HG02885 (cell line): ENCODE results near the gene CDS2.
"Not testable (repeated sequence)": the region's sequence is repeated elsewhere in the genome, so short reads cannot be mapped to it uniquely, and the experiment has no call there.

Source experiments
- ATAC-seq: cut with Tn5 transposase; IDR thresholded peaks from one replicate; pipeline ENCODE4 v1.9.1; 2021; ENCODE audit warnings: mild to moderate bottlenecking; ENCODE audit not compliant: unreplicated experiment, poor library complexity

CDS2 gene

DNA sequence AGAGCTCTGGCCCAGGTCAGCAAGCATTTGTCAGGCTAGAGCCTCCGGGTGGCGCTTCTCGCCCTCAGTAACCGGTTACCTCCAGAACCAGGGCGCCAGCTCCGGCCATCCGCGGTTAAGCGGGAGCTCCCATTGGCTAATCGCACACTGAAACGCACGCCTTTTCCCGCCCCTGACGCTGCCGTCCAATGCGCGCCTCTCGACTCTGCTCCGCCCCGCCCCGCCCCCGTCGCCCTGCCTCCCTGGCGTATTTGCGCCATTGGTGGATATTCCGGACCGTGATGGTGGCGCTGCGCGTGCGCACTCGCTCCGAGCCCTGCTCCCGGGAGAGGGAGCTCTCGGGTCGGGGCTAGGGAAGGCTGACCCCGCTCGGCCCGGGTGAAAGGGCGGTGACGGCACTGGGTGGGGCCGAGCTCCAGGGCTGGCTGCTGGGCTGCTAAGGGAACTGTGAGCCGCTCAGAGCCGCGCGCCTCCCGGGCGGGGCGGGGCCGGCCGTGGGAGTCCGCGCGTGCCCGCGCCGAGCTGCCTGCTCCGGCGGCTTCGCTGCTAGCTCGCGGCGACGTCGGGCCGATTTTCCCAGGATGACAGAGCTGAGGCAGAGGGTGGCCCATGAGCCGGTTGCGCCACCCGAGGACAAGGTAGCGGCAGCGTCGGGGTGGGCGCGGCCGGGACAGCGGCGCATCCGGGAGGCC is at the start of gene CDS2:
TSS of gene CDS2 (plus strand) at position 497 of the 692 bp plus-strand sequence. CDS start at position 582, 85 bp downstream.
- peak; percentile 92 for ATAC-seq

DNA sequence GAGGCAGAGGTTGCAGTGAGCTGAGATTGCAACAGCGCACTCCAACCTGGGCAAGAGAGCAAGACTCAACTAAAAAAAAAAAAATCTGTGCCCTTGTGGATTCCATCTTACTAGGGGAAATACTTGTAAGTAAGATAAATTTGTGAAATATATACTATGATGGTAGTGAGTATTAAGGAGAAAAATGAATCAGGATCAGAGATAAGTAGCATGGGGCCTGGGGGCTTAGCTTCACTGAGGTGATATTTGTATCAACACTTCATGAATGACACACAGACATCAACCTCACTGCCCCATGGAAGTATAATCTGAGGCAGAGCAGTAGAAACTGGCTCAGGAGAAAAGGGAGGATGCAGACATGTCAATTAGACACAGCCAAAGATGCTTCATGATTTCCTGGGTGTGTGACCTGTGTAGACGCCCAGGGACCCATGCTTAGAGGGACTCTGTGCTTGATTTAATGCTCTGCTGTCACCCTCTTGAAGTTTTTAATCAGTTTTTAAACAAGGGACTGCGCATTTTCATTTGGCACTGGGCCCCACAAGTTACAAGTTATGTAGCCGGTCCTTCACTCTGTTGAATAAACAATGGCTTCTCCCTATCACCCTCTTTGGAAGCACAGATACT is 48.9 kb upstream of the CDS2 start:
- ATAC-seq: no peak

GRCh38 chr20:5078399-5078958 is 48.3 kb upstream of the CDS2 start:
- ATAC-seq: peak; percentile 97

DNA sequence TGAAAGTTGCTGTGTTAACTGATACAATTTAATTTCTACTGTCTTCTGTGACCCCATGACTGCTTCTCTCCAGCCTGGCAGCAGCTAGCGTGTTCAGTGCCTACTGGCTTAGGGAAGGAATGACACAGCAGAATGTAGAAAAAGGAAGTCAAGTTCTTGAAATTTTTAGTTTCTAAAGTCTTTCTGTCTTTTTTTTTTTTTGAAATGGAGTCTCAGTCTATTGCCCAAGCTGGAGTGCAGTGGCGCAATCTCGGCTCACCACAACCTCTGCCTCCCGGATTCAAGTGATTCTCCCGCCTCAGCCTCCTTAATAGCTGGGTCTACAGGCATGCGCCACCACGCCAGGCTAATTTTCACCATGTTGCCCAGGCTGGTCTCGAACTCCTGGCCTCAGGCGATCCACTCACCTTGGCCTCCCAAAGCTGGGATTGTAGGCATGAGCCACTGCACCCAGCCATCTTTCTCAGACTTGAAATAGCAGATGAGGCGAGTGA is 46.4 kb upstream of the CDS2 start:
- no peak for ATAC-seq

- ATAC-seq: no peak
Measured at GRCh38 chr20:5085380-5085779, 41.4 kb upstream of the CDS2 start.

- ATAC-seq: no peak
Measured at GRCh38 chr20:5088688-5089087, 38.1 kb upstream of the CDS2 start.

DNA sequence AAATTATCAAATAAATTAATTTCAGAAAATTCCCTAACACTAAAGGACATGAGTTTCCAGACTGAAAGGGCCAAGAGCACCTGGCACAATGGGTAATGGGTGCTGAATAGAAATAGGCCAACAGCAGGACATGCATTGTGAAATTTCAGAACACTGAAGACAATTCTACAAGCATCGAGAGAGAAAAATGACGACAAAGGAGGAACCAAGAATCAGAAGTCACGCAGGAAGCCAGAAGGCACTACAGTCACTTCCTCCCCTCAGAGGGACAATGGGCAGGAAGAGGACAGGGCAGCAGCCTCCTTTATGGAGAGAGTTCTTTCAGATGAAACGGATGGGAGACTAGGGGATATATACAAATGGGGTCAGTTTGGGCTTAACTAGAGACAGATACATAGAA is 36.6 kb upstream of the CDS2 start:
- ATAC-seq: peak; percentile 75

- ATAC-seq: no peak
Measured at GRCh38 chr20:5091902-5092301, 34.9 kb upstream of the CDS2 start.

- no peak for ATAC-seq
Measured at GRCh38 chr20:5092765-5093339, 34.0 kb upstream of the CDS2 start.

- ATAC-seq: no peak
Measured at GRCh38 chr20:5095454-5095853, 31.4 kb upstream of the CDS2 start.

- ATAC-seq: no peak
Measured at GRCh38 chr20:5095931-5096330, 30.9 kb upstream of the CDS2 start.

- ATAC-seq: no peak
Measured at GRCh38 chr20:5096463-5096862, 30.3 kb upstream of the CDS2 start.

DNA sequence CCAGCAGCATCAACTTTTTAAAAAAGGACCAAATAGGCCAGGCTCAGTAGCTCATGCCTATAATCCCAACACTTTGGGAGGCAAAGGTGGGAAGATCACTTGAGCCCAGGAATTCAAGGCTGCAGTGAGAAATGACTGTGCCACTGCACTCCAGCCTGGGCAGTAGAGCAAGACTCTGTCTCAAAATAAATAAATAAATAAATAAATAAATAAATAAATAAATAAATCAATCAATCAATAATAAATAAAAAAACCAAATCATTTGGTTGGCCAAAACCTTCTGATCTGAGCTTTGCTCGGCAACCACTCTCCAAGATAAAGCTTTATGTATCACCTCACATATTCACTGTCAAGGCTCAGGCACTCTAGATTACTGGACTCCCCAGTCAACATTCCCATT is 27.8 kb upstream of the CDS2 start:
- not testable (repeated sequence) for ATAC-seq

- ATAC-seq: not testable (repeated sequence)
Measured at GRCh38 chr20:5099909-5100308, 26.9 kb upstream of the CDS2 start.

GRCh38 chr20:5100684-5101347 is 26.0 kb upstream of the CDS2 start:
- no peak for ATAC-seq

GRCh38 chr20:5104479-5104878 is 22.3 kb upstream of the CDS2 start:
- ATAC-seq: no peak

DNA sequence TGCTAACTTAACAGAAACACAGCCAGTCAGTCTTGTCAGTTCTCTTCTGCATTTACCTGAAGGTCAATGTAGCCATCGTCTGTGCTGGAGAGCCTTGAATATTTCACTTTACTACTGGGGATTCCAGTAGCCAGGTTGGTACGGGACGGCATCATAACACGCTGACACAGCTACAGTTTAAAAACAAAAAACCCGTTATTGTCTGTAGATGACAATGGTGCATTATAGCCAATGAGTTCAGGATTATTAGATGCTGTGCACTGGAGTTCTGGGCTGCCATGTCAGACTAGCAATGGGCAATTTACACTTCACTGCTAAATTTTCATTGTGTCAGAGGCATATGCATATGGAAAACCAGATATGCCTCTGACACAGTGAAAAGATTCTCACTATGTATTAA is 17.5 kb upstream of the CDS2 start:
- ATAC-seq: no peak

DNA sequence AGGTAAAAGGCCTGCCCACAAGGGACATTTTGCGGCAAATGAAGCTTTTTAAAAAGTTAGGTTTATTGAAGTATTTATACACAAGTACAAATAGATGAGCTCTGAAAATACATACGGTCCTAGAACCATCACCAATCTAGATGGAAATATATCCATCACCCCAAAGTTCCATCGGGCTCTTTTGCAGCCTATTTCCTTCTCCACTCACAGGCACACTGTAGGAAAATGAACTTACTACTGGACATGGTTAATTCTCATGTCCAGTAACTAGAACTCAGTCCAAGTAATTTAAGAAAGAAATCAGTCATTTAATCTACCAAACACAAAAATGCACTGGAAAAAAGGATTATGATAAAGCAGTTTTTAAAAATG is 13.2 kb upstream of the CDS2 start:
- ATAC-seq: no peak

GRCh38 chr20:5114403-5114802 is 12.4 kb upstream of the CDS2 start:
- no peak for ATAC-seq

DNA sequence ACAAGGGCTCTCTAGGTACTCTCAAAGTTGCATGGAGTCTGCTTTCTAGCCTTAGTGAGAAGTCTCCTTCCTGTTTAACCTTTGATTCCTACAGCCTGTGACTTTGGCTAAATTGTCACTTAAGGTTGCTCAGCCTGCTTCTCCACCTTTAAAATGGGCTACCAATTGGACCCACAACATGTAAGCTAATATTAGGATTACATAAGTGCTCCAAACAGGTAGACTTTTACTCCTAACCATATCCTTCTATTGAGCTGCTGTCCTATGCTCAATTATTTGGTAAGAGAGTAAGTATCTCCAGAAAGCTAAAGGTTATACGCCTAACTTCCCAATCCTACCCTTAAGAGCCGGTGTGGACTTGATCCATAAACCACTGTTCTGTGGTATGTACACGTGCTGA is 9.9 kb upstream of the CDS2 start:
- ATAC-seq: no peak
